HAP-1 (cell line): ENCODE results near the gene MPPED1.

ENCODE experiments used
- DNase-seq, 2 experiments: peaks; one replicate each; pipeline ENCODE4 v3.0.0-alpha.2; 2016 to 2020; ENCODE audit warnings: low spot score in 2 of 2
- H3K27me3 ChIP-seq: fragments of 250-450 bp; sonication (Bioruptor Pico); 2 replicates; pipeline ENCODE4 v1.5.1; 2020; ENCODE audit warnings: low read depth, mild to moderate bottlenecking, moderate library complexity
- H3K36me3 ChIP-seq: fragments of 250-450 bp; sonication (Bioruptor Pico); replicated peaks from 2 replicates; pipeline ENCODE4 v1.5.1; 2020; ENCODE audit warnings: mild to moderate bottlenecking
- H3K4me1 ChIP-seq: fragments of 250-450 bp; sonication (Bioruptor Pico); 2 replicates; pipeline ENCODE4 v1.5.1; 2020; ENCODE audit warnings: mild to moderate bottlenecking
- H3K4me3 ChIP-seq: fragments of 250-450 bp; sonication (Bioruptor Pico); 2 replicates; pipeline ENCODE4 v1.5.1; 2020; ENCODE audit warnings: mild to moderate bottlenecking, moderate library complexity
- H3K9me3 ChIP-seq: fragments of 250-450 bp; sonication (Bioruptor Pico); 2 replicates; pipeline ENCODE4 v1.5.1; 2020; ENCODE audit warnings: mild to moderate bottlenecking, moderate library complexity
- in situ Hi-C: fragments of 300-500 bp; cut with MboI; formaldehyde crosslinking; loops from 3 replicates; pipeline ENCODE4 v1.14.3; 2020; ENCODE audit warnings: low sequenced_read_pairs, inconsistent platforms, mixed read lengths

The MPPED1 gene

GRCh38 chr22:43409046-43409445 lies 2.8 kb upstream of the MPPED1 start:
- in situ Hi-C loops, result no loop called here
- Histone ChIP-seq H3K4me3 (no peak overlapping the region), H3K4me1 (no peaks in the 10 kb centered on the region), H3K36me3 (no peaks in the 10 kb centered on the region), H3K9me3 (no peaks in the 10 kb centered on the region), H3K27me3 (peaks cover 38% of the 10 kb centered on the region)
- DNase-seq, result no peak

- H3K27me3 ChIP-seq, result peaks cover 45% of the 10 kb centered on the region
- DNase-seq, result no peak
These were observed 2.0 kb upstream of the MPPED1 start for GRCh38 chr22:43409800-43410199.

GRCh38 chr22:43411040-43411868 lies 560 bp upstream of the MPPED1 start:
- no peaks in the 10 kb centered on the region for H3K36me3 ChIP-seq
- no peaks in the 10 kb centered on the region for H3K9me3 ChIP-seq
- in situ Hi-C loops, result no loop called here
- no peak for DNase-seq
- no peak overlapping the region for H3K4me3 ChIP-seq
- H3K4me1 ChIP-seq, result no peaks in the 10 kb centered on the region
- peaks cover 57% of the 10 kb centered on the region for H3K27me3 ChIP-seq

More at GRCh38 chr22:43409800-43410199, 2.0 kb upstream of the MPPED1 start:
- Histone ChIP-seq H3K9me3 (no peaks in the 10 kb centered on the region), H3K4me1 (no peaks in the 10 kb centered on the region), H3K4me3 (no peak overlapping the region), H3K36me3 (no peaks in the 10 kb centered on the region)
- in situ Hi-C loops, result no loop called here

GRCh38 chr22:43412808-43413795 lies 1.3 kb downstream of the MPPED1 start:
- Histone ChIP-seq H3K27me3 (peaks cover 76% of the 10 kb centered on the region), H3K4me3 (no peak overlapping the region), H3K36me3 (no peaks in the 10 kb centered on the region), H3K4me1 (no peaks in the 10 kb centered on the region), H3K9me3 (no peaks in the 10 kb centered on the region)
- in situ Hi-C loops, result no loop called here
- DNase-seq, result no peak

GRCh38 chr22:43413826-43414225 lies 2.0 kb downstream of the MPPED1 start:
- Histone ChIP-seq H3K27me3 (peaks cover 80% of the 10 kb centered on the region), H3K4me1 (no peaks in the 10 kb centered on the region), H3K4me3 (no peak overlapping the region), H3K36me3 (no peaks in the 10 kb centered on the region), H3K9me3 (no peaks in the 10 kb centered on the region)
- in situ Hi-C loops, result no loop called here
- no peak for DNase-seq

GRCh38 chr22:43415681-43416080 lies 3.9 kb downstream of the MPPED1 start:
- H3K27me3 ChIP-seq, result peaks cover 81% of the 10 kb centered on the region
- no peak for DNase-seq
- no peaks in the 10 kb centered on the region for H3K36me3 ChIP-seq
- H3K4me3 ChIP-seq, result no peak overlapping the region
- in situ Hi-C loops, result no loop called here
- H3K9me3 ChIP-seq, result no peaks in the 10 kb centered on the region
- H3K4me1 ChIP-seq, result no peaks in the 10 kb centered on the region

- H3K4me3 ChIP-seq, result no peak overlapping the region
- peaks cover 78% of the 10 kb centered on the region for H3K27me3 ChIP-seq
- in situ Hi-C loops, result no loop called here
- no peaks in the 10 kb centered on the region for H3K9me3 ChIP-seq
- H3K4me1 ChIP-seq, result no peaks in the 10 kb centered on the region
- H3K36me3 ChIP-seq, result no peaks in the 10 kb centered on the region
- no peak for DNase-seq
These were observed 5.7 kb downstream of the MPPED1 start for GRCh38 chr22:43417555-43417954.

- Histone ChIP-seq H3K4me3 (no peak overlapping the region), H3K4me1 (no peaks in the 10 kb centered on the region), H3K9me3 (no peaks in the 10 kb centered on the region), H3K27me3 (peaks cover 75% of the 10 kb centered on the region), H3K36me3 (no peaks in the 10 kb centered on the region)
- DNase-seq, result no peak
- in situ Hi-C loops, result no loop called here
These were observed 6.4 kb downstream of the MPPED1 start for GRCh38 chr22:43418079-43418825.

GRCh38 chr22:43419371-43420080 lies 7.7 kb downstream of the MPPED1 start:
- Histone ChIP-seq H3K36me3 (no peaks in the 10 kb centered on the region), H3K9me3 (no peaks in the 10 kb centered on the region), H3K27me3 (peaks cover 66% of the 10 kb centered on the region), H3K4me3 (no peak overlapping the region), H3K4me1 (no peaks in the 10 kb centered on the region)
- in situ Hi-C loops, result no loop called here
- DNase-seq, result no peak

- DNase-seq, result no peak
- H3K4me3 ChIP-seq, result no peak overlapping the region
- H3K36me3 ChIP-seq, result no peaks in the 10 kb centered on the region
- H3K27me3 ChIP-seq, result peaks cover 52% of the 10 kb centered on the region
- no peaks in the 10 kb centered on the region for H3K9me3 ChIP-seq
- in situ Hi-C loops, result no loop called here
- H3K4me1 ChIP-seq, result no peaks in the 10 kb centered on the region
These were observed 9.3 kb downstream of the MPPED1 start for GRCh38 chr22:43421046-43421665.

GRCh38 chr22:43421914-43422615 lies 10.3 kb downstream of the MPPED1 start:
- DNase-seq, result no peak
- Histone ChIP-seq H3K9me3 (no peaks in the 10 kb centered on the region), H3K4me3 (no peak overlapping the region), H3K36me3 (no peaks in the 10 kb centered on the region), H3K27me3 (peaks cover 43% of the 10 kb centered on the region), H3K4me1 (no peaks in the 10 kb centered on the region)
- in situ Hi-C loops, result no loop called here

GRCh38 chr22:43423046-43423445 lies 11.2 kb downstream of the MPPED1 start:
- Histone ChIP-seq H3K27me3 (peaks cover 35% of the 10 kb centered on the region), H3K36me3 (no peaks in the 10 kb centered on the region), H3K4me1 (no peaks in the 10 kb centered on the region), H3K9me3 (no peaks in the 10 kb centered on the region), H3K4me3 (no peak overlapping the region)
- in situ Hi-C loops, result no loop called here
- DNase-seq, result no peak
